ENCODE data around the gene KCNH8.
A peak's percentile ranks its signal among the peaks of the same experiment; 100 is the strongest.

KCNH8 gene

GRCh38 chr3:19446138-19446537 is 297.8 kb downstream of the KCNH8 start:
- H3K4me2 ChIP-seq (ENCODE audit: low read length) = no peak overlapping the region
- H3K79me2 ChIP-seq (ENCODE audit: low read length) = no peaks in the 10 kb centered on the region
- H3K9me3 ChIP-seq (ENCODE audit: insufficient read depth, low read length) = no peaks in the 10 kb centered on the region
- H3K4me3 ChIP-seq (ENCODE audit: low read length) = no peak overlapping the region
- H3K27me3 ChIP-seq (ENCODE audit: low read depth, low read length) = no peaks in the 10 kb centered on the region
- H3K36me3 ChIP-seq (replicated peaks; ENCODE audit: low read depth, low read length) = no peaks in the 10 kb centered on the region
- H3K9ac ChIP-seq (ENCODE audit: low read length) = no peak overlapping the region
- no peak overlapping the region for H3K27ac ChIP-seq (ENCODE audit: low read length)
- TF ChIP-seq CTCF (IDR thresholded peaks at IDR 0.05; ENCODE audit: low read depth, low read length) (no peak), EZH2phosphoT487 (IDR thresholded peaks at IDR 0.05; ENCODE audit: low read depth) (no peak)
- H3K4me1 ChIP-seq (ENCODE audit: low read length) = no peaks in the 10 kb centered on the region
- no peaks in the 10 kb centered on the region for H4K20me1 ChIP-seq (ENCODE audit: insufficient read depth, low read length)
- H2AFZ ChIP-seq (ENCODE audit: low read depth, low read length) = 0 out of 2 replicates have a peak overlapping the region, but pooled peaks have one; percentile 13

GRCh38 chr3:19446687-19447086 is 298.4 kb downstream of the KCNH8 start:
- H3K27me3 ChIP-seq (ENCODE audit: low read depth, low read length) = no peaks in the 10 kb centered on the region
- H3K27ac ChIP-seq (ENCODE audit: low read length) = no peak overlapping the region
- H2AFZ ChIP-seq (ENCODE audit: low read depth, low read length) = 0 out of 2 replicates have a peak overlapping the region, but pooled peaks have one; percentile 13
- no peak overlapping the region for H3K4me2 ChIP-seq (ENCODE audit: low read length)
- no peaks in the 10 kb centered on the region for H3K36me3 ChIP-seq (replicated peaks; ENCODE audit: low read depth, low read length)
- H3K4me1 ChIP-seq (ENCODE audit: low read length) = no peaks in the 10 kb centered on the region
- H3K9ac ChIP-seq (ENCODE audit: low read length) = no peak overlapping the region
- H3K9me3 ChIP-seq (ENCODE audit: insufficient read depth, low read length) = no peaks in the 10 kb centered on the region
- no peaks in the 10 kb centered on the region for H3K79me2 ChIP-seq (ENCODE audit: low read length)
- TF ChIP-seq EZH2phosphoT487 (IDR thresholded peaks at IDR 0.05; ENCODE audit: low read depth) (no peak), CTCF (IDR thresholded peaks at IDR 0.05; ENCODE audit: low read depth, low read length) (no peak)
- no peaks in the 10 kb centered on the region for H4K20me1 ChIP-seq (ENCODE audit: insufficient read depth, low read length)
- no peak overlapping the region for H3K4me3 ChIP-seq (ENCODE audit: low read length)

- H3K79me2 ChIP-seq (ENCODE audit: low read length) = no peaks in the 10 kb centered on the region
- no peak for TF ChIP-seq CTCF (IDR thresholded peaks at IDR 0.05; ENCODE audit: low read depth, low read length)
- no peak for TF ChIP-seq EZH2phosphoT487 (IDR thresholded peaks at IDR 0.05; ENCODE audit: low read depth)
- H3K4me1 ChIP-seq (ENCODE audit: low read length) = no peaks in the 10 kb centered on the region
- H2AFZ ChIP-seq (ENCODE audit: low read depth, low read length) = no peak overlapping the region
- no peak overlapping the region for H3K4me3 ChIP-seq (ENCODE audit: low read length)
- H3K36me3 ChIP-seq (replicated peaks; ENCODE audit: low read depth, low read length) = no peaks in the 10 kb centered on the region
- H3K9ac ChIP-seq (ENCODE audit: low read length) = no peak overlapping the region
- no peak overlapping the region for H3K4me2 ChIP-seq (ENCODE audit: low read length)
- no peak overlapping the region for H3K27ac ChIP-seq (ENCODE audit: low read length)
- no peaks in the 10 kb centered on the region for H4K20me1 ChIP-seq (ENCODE audit: insufficient read depth, low read length)
- H3K27me3 ChIP-seq (ENCODE audit: low read depth, low read length) = no peaks in the 10 kb centered on the region
- no peaks in the 10 kb centered on the region; the same call in 1 of the 2 replicates for H3K9me3 ChIP-seq (ENCODE audit: insufficient read depth, low read length)
Measured at GRCh38 chr3:19455546-19455945, 307.2 kb downstream of the KCNH8 start.

GRCh38 chr3:19456738-19457137 is 308.4 kb downstream of the KCNH8 start:
- Histone ChIP-seq H3K4me3 (ENCODE audit: low read length) (no peak overlapping the region), H3K4me1 (ENCODE audit: low read length) (no peaks in the 10 kb centered on the region), H3K36me3 (replicated peaks; ENCODE audit: low read depth, low read length) (no peaks in the 10 kb centered on the region), H3K27ac (ENCODE audit: low read length) (no peak overlapping the region), H3K9me3 (ENCODE audit: insufficient read depth, low read length) (no peaks in the 10 kb centered on the region; the same call in 1 of the 2 replicates), H3K79me2 (ENCODE audit: low read length) (no peaks in the 10 kb centered on the region), H2AFZ (ENCODE audit: low read depth, low read length) (no peak overlapping the region), H4K20me1 (ENCODE audit: insufficient read depth, low read length) (no peaks in the 10 kb centered on the region), H3K27me3 (ENCODE audit: low read depth, low read length) (no peaks in the 10 kb centered on the region), H3K9ac (ENCODE audit: low read length) (no peak overlapping the region), H3K4me2 (ENCODE audit: low read length) (no peak overlapping the region)
- TF ChIP-seq CTCF (IDR thresholded peaks at IDR 0.05; ENCODE audit: low read depth, low read length) (no peak), EZH2phosphoT487 (IDR thresholded peaks at IDR 0.05; ENCODE audit: low read depth) (no peak)

Measured in OCI-LY3 (cell line).